A549 treated with Mapracorat at 1 μM for 4 hours (cell line): ENCODE measurements around the gene SAT1. TPM values are rescaled to one million over a fixed set of nuclear protein-coding genes. Genes with fewer than 3 reads are reported as not detected.

Experiments used
- total RNA-seq: library from RNA; stranded (reverse); fragments of 200-300 nt; extraction: Qiagen RNA extraction; gene quantifications from 5 replicates; pipeline ENCODE4 v1.2.3, GENCODE V29; 2022

The SAT1 gene
- 355 to 477 TPM (median 421 TPM) in 5 replicates for total RNA-seq

DNA sequence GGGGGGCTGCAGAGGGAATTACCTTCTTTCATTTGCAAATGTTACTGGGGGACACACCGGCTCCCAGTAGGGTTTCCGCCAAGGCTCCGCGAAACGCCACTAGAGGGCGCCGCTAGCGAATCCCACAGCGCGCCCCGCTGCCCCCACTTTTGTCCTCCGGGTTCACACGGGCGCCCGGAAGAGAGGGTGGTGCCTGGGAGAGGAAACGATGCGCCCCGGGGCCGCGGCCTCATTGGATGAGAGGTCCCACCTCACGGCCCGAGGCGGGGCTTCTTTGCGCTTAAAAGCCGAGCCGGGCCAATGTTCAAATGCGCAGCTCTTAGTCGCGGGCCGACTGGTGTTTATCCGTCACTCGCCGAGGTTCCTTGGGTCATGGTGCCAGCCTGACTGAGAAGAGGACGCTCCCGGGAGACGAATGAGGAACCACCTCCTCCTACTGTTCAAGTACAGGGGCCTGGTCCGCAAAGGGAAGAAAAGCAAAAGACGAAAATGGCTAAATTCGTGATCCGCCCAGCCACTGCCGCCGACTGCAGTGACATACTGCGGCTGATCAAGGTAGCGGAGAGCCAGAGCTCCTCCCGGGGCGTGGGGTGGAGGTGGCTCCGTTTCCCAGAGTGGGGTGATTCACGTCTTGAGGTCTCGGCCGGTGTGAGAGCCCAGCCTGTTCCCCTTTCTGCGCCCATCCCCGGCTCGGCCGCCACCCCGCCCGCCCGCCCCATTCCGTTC lies at the start of gene SAT1:
Gene SAT1 (plus strand): TSS at position 311 of the 726 bp plus-strand sequence. CDS start 179 bp downstream, at position 490.

DNA sequence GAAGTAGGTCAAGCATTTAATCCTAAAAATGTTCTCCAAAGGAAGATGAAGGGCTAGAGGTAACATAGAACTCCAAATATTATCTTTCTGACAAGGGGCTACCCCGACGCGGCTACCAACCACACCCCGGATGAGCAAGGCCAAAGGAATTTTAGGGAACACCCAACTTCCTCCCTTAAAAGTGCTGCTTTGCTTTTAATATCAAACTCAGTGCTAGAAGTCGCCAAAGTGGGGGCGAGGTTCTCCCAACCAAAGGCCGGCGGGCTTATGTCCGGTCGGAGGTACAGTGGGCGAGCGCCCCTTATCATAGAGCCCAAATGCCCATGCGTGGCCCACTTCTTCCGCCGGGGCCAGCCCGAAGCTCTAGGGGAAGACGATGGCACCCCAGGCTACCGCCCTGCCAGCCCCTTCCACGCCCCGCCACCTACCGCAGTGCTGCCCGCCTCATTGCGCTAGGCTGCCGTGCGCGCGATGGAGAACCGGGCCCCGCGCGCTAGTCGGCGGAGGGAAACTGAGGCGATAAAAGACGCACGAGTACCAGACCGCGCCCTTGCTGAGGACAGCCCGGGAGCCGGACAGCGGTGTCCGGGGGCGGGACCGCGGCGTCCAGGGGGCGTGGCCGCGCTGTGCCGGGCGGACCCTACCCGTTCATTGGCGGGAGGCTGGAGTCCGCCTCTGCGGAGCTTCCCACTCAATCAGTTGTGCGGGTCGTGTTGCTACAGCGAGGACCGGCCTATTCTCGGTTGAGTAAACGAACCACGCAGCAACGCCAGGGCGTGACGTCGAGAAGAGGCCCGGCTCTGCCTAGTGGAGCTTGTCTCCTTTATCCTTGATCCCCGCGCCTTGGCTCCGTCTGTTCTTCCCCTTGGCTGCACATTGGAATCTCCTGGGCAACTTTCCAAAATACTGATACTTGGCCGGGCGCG lies 40.0 kb upstream of the SAT1 start, which contains the start of gene ACOT9:
Gene ACOT9 (minus strand): TSS at position 580 of the 926 bp plus-strand sequence. CDS start 132 bp downstream, at position 448.

Other genes starting within 250 kb of the SAT1 start
- gene PRDX4, start 115.7 kb upstream of the SAT1 start, total RNA-seq: 236 to 286 TPM (median 283 TPM) in 5 replicates
- 90.2 to 109 TPM (median 102 TPM) in 5 replicates for gene ACOT9, start 39.9 kb upstream of the SAT1 start, total RNA-seq
- 28.2 to 34.2 TPM (median 30.2 TPM) in 5 replicates for gene APOO, start 124.8 kb downstream of the SAT1 start, total RNA-seq
- 0.12 to 0.16 TPM (median 0.14 TPM) in 3 of 5 replicates, not detected in the others for gene CXorf58, start 124.8 kb downstream of the SAT1 start, total RNA-seq
- gene KLHL15, start 244.0 kb downstream of the SAT1 start, total RNA-seq: 2.9 to 3.7 TPM (median 3.4 TPM) in 5 replicates